ENCODE results near the gene CELSR1.

DNA sequence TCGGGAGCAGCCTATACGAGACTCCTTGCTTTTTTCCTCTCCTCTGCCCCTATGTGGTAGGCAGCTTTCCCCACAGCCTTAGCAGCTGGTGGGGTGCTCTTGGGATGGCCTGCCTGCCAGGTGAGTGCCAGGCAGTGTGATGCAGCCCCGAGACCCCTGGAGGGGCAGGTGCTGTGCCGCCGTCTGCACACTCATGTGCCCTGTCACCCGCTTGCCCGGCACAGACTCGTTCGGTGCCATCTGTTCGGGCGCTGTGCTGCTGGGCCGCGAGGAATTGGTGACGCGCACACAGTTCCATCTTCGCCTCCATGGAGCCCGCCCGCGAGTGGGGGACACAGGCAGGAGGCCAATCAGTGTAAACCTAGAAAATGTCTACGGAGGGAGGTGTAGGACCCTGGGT is 186.8 kb downstream of the CELSR1 start:
- TF ChIP-seq, protein P1, sequence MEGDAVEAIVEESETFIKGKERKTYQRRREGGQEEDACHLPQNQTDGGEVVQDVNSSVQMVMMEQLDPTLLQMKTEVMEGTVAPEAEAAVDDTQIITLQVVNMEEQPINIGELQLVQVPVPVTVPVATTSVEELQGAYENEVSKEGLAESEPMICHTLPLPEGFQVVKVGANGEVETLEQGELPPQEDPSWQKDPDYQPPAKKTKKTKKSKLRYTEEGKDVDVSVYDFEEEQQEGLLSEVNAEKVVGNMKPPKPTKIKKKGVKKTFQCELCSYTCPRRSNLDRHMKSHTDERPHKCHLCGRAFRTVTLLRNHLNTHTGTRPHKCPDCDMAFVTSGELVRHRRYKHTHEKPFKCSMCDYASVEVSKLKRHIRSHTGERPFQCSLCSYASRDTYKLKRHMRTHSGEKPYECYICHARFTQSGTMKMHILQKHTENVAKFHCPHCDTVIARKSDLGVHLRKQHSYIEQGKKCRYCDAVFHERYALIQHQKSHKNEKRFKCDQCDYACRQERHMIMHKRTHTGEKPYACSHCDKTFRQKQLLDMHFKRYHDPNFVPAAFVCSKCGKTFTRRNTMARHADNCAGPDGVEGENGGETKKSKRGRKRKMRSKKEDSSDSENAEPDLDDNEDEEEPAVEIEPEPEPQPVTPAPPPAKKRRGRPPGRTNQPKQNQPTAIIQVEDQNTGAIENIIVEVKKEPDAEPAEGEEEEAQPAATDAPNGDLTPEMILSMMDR (conservative IDR thresholded peaks at IDR 0.05), result no peak
- no peak for TF ChIP-seq EZH2 (IDR thresholded peaks at IDR 0.05; ENCODE audit: low read depth)
